GM19099 (cell line): ENCODE results near the gene AP3D1.

ENCODE experiments used
- POLR2A ChIP-seq: IDR thresholded peaks from 3 replicates; pipeline ENCODE4 v1.6.1; 2011; ENCODE audit warnings: low read depth; ENCODE audit not compliant: insufficient read length; ENCODE audit errors: extremely low read depth

AP3D1 gene

DNA sequence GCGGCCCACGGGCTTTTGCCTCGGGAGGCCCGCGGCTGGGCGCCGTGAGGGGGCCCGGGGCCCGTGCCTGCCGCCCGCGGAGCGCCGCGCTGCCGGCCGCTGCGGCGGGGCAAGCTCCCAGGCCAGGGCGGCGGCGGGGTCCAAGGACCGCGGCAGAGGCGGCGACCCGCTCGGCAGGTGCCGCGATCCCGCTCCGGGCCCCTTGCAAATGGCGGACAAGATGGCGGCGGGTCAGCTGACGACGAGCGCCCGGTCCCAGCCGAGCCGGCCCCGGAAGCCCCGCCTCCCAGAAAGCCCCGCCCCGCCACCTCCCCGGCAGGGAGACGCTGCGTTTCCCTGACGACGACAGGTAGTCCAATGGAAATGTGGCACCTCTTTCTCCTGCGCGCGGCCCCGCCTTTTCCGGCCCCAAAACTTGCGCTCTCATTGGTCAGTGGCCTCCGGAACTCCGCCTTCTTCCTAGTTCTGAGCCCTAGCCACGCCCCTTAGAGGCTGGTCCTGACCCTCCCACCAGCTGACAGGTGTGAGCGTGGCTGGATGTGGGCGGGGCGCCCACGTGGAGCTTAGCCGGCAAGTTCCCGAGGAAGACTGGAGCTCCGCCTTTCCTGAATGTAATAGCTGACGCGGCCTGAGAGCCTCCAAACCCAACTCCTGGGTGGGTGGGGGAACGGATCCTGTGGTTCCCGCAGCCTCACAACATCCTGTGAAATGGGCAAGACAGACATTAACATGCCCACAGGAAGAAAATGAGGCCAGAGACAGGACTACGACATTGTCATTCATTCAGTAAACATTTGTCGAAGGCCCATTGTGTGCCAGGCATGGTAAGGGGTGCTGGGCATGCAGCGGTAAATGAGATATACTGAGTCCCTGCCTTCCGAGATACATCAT lies at the start of gene AP3D1:
Gene AP3D1 (minus strand): TSS at position 228 of the 891 bp plus-strand sequence. CDS start 232 bp downstream, outside the sequence.
- peak; percentile 70 for TF ChIP-seq POLR2A

DNA sequence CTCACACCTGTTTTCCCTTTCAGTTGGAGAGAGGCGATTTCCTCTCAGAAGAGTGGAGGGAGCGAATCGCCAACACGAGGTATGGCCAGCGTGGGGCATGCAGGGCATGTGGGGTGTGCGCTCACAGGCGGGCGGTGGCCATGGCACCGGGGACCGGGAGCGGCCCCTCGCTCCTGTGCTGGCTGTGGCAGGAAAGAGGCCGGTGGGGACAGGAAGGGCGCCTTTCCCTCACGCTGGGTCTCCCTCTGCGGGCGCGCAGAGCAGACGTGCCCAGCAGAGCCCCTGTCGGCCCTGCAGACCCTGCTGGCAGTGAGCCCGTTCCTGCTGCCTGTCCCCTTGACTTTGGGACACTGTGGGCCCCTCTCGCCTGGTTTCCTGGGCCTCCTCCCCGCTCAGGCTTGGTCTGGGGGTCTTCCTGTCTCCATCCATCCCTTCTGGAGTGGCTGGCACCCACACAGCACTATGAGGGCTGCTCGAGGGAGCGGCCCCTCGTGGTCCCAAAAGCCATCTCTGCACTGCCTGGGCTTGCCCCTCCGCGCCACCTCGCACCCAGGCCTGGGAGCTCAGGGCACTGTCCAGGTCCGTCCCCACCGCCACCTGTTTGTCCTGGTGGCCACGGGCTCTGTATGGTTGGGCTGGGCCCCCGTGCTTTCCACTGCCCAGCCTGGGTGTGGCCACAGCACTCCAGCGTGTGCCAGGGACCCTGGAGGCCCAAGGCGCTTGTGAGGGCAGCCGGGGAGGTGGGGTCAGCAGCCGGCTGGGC lies 48.7 kb upstream of the AP3D1 start:
- no peak for TF ChIP-seq POLR2A

DNA sequence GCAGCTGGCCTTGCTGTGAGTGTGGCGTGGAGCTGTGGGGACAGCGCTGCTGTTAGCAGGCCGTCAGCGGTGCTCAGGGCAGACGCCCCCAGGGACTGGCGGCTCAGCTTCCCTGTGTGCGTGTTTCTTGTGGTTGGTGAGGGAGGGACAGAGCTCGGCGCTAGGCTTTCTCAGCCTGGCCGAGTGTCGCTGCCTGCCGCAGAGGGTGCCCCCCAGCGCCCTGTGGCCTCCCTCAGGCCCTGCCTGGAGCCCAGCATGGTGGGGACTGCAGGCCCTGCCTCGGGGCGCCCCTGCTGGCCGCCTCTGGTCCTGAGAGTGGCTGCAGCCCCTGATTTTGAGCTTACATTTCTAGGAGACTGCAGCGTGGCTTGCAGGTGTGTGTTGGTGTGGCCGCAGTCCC lies 47.8 kb upstream of the AP3D1 start:
- TF ChIP-seq POLR2A: no peak

DNA sequence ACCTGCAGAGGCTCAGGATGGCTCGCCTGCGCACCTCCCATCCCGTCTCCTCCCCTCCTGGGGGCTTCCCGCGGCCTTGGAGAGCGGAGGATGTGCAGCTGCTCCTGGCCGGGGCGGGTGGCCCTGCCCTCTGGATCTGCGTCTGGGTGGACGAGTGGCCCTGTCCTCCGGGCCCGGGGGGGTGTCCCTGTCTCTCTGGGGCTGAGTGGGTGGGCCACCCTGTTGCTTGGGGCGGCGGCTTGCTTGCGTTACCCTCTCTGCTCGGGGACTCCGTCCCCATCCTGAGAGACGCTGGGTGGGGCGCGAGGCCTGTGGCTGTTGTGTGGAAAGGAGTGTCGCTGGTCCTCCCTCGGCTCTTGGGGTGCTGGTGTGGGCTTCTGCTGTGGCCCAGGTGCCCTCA lies 47.0 kb upstream of the AP3D1 start:
- TF ChIP-seq POLR2A: no peak

DNA sequence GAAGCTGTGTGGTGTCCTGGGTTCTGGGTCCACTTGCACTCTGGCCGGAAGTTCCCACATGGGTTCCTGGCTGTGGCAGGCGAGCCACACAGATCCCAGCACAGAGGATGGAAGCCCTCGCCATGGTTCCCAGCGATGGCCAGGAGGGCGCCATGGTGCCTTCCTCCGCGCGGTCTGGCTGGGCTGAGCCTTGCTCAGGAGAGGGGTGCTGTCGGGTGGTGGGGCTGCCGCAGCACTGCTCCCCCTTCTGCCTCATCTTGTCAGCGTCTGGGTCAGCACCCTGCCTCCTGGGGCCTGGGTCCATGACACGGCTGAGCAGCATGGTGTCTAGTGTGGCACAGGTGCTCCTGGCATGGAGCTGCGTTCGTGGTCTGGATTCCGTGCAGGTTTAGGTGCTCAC lies 45.9 kb upstream of the AP3D1 start:
- no peak for TF ChIP-seq POLR2A

DNA sequence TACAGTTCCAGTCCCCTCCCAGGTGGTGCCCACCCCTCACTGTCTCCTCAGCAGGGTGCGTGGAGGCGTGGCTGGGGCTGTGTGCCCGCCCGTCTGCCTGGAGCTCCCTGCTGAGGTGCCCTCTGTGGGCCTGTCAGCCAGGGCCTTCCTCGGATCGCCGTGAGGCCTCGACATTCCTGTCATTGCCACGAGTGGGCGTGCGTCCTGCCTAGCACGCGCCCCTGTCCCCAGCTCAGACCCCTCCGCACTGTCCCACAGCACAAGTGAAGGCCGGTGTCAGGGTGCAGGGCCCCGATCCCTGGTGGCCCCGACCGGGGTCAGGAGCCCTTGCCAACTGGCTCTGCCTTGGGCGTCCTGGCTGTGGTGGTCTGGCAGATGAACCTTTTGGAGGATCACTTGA lies 44.5 kb upstream of the AP3D1 start:
- no peak for TF ChIP-seq POLR2A

DNA sequence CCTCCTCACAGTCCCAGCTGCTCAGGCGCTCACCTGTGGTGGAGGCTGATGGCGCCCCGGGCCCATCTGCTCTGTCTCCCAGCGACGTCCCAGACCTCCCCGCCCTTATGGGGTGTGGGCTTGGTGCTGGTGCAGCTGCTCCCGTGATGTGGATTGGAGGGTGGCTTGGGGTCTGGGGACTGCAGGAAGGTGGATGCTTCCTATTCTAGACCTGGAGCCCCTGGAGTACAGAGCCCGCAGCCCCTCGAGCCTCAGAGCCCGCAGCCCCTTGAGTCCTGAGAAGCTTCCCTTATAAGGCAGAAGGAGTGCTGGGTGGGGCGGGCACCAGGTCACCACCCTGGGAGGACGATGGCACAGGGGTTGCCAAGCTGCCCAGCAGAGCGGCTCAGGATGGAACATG lies 44.0 kb upstream of the AP3D1 start:
- no peak for TF ChIP-seq POLR2A

DNA sequence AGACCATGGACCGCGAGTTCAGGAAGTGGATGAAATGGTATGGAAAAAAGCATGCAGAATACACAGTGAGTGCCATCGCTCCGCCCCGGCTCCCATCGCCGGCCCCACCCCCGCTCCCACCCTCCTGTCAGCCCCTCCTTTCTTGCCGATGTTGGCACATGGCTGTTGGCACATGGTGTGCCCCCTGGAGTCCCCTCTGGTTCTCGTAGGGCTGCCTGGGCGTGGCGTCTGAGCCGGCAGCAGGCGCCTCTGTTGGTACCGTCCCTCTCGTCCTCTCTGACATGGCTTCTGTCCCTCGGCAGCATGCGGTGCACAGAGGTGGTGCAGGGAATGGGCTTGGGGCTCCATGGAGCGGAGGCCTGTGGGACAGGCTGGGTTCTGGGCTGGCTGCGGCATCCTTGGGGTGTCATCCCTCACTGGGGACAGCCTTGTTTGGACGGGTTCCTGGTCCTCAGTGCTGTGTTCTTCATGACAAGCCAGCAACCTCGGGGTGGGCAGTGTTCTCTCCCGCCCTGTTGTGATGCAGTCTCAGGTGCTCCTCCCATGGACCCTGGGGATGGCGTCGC lies 43.2 kb upstream of the AP3D1 start:
- TF ChIP-seq POLR2A: no peak

DNA sequence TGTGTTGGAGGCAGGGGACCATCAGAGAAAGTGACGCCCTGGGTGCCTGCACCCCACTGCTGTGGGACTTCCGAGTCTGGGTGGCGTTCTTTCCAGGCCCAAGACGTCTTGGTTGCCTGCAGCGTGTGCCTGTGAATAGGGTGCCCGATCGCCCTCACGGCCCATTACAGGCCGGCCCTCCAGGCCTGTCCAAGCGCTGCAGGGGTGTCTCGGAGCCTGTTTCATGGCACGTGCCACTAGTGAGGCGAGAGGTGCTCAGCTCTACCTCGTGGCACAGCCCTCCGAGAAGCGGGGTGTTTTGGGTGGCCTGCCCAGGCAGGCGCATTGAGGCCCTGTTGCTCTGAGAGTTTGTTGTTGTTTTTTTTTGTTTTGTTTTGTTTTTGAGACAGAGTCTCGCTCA lies 42.4 kb upstream of the AP3D1 start:
- no peak for TF ChIP-seq POLR2A

DNA sequence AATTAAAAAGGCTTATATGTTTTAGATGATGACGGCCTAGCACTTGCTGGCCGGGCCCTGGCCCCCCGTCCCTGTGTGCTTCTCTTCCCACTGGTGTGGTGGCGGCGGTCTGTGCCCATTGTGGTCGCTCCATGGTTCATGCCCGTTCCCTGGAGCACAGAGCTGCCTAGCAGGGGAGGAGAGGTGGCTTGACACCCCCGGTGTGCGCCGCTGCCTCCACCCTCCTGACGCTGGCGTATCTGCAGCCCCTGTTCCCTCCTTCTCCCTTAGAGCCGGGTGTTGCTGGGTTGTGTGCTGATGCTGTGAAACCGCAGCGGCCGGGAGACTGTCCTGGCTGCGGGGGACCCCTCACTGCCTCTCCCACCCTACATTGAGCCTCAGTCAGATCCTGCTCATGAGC lies 41.5 kb upstream of the AP3D1 start:
- no peak for TF ChIP-seq POLR2A

DNA sequence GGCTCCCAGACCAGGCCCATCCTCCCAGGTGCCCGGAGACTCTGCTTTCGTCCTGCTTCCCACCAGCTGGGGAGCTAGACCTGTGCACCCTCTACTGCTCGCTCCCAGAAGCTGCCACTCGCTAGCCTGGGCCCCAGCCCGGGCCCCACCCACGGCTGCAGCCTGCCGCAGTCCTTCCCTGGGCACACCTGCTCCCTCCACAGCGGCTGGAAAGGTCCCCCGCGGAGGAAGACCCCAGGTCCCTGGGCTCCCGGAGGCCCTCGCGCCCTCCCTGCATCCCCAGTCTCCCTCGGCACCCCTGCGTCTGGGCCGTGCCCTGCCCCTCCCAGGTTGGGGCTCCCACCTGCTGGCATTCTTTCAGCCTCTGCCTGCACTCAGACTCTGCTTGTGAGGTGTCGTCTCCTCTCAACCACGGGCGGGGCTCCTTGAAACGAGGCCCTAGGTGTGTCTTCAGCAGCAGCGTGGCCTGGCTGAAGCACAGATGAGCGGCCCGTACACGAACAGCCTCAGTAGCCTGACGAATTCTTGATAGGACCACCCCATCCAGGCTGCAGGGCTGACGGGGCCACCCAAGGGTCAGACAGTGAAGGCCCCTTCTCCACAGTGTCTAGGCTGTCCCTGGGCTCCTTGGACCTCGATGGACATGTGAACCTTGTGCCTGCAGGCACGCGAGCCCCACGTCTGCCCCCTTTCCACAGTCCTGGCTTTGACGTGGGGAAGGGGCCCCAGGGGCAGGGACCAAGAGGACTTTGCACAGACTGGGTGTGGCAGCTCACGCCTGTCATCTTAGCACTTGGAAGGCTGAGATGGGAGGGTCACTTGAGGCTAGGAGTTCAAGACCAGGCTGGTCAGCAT lies 40.3 kb upstream of the AP3D1 start:
- TF ChIP-seq POLR2A: no peak

DNA sequence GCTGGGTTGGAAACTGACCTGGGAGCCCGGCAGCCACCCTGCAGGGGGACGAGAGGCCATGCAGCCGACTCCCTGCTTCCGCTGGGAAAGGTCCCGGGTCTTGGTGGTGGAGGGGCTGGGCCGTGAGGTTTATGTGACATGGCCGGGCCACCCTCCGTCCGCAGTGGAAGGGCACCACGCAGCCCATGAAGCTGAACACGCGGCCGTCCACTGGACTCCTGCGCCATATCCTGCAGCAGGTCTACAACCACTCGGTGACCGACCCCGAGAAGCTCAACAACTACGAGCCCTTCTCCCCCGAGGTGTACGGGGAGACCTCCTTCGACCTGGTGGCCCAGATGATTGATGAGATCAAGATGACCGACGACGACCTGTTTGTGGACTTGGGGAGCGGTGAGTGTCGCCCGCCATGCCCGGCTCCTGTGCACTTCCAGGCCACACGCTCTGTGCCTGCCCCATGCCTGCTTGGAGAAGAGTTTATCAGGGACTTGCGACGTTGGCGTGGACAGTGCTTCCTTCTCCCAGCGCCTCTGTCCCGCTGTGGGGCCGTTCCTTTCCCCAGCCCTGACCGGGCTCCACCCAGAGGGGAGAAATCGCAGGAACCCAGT lies 39.6 kb upstream of the AP3D1 start:
- TF ChIP-seq POLR2A: no peak

DNA sequence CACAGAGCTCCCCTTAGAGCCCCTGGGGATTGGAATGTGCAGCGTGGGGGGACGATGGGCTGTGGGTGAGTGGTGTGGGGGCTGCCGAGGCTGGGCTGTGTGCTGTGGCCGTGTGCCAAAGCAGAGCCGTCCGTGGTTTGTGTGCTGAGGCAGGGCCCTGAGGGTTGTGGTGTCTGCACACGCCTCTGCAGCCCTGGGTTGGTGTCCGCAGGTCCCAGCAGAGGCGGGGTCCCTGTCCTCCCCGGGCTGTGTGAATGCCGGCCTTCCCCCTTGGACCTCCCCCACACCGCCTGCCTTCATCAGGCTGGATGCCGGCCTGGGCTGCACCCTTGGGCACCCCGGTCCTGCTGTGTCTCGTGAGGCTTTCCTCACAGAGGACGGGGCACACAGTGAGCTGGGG lies 38.5 kb upstream of the AP3D1 start:
- TF ChIP-seq POLR2A: no peak

DNA sequence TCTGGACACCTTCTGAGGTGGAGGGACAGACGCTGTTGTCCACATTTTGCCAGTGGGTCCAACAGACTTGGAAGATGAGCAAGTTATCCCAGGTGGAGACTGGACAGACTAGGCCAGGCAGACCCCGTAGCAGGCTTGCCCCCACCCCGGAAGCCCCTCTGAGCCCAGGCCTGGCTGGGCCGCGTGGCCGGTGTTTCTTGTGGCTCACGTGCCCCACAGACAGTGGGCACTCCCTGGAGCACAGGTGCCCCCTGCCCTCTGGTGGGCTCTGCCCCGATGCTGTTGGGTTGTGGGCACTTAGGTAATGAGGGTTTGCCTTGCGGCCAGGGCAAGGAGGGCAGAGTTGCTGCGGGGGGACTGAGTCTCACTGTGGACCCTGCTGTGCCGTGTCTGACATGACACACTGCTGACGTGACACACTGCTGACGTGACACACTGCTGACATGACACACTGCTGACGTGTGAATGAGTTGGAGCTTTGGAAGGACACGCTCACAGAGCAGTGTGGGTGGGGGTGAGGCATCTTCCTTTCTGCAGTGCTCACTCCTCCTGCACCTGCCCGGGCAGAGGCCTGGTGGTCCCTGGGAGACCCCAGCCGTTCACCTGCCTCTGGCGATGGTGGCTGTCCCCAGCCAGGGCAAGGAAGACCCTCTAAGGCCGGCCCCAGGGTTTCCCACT lies 37.5 kb upstream of the AP3D1 start:
- no peak for TF ChIP-seq POLR2A
